HAP-1 (cell line): ENCODE measurements around the gene DOCK8.

Experiments used
- DNase-seq, 2 experiments: peaks; one replicate each; pipeline ENCODE4 v3.0.0-alpha.2; 2016 to 2020; ENCODE audit warnings: low spot score in 2 of 2
- H3K27me3 ChIP-seq: fragments of 250-450 bp; sonication (Bioruptor Pico); 2 replicates; pipeline ENCODE4 v1.5.1; 2020; ENCODE audit warnings: low read depth, mild to moderate bottlenecking, moderate library complexity
- H3K36me3 ChIP-seq: fragments of 250-450 bp; sonication (Bioruptor Pico); replicated peaks from 2 replicates; pipeline ENCODE4 v1.5.1; 2020; ENCODE audit warnings: mild to moderate bottlenecking
- H3K4me1 ChIP-seq: fragments of 250-450 bp; sonication (Bioruptor Pico); 2 replicates; pipeline ENCODE4 v1.5.1; 2020; ENCODE audit warnings: mild to moderate bottlenecking
- H3K4me3 ChIP-seq: fragments of 250-450 bp; sonication (Bioruptor Pico); 2 replicates; pipeline ENCODE4 v1.5.1; 2020; ENCODE audit warnings: mild to moderate bottlenecking, moderate library complexity
- H3K9me3 ChIP-seq: fragments of 250-450 bp; sonication (Bioruptor Pico); 2 replicates; pipeline ENCODE4 v1.5.1; 2020; ENCODE audit warnings: mild to moderate bottlenecking, moderate library complexity
- in situ Hi-C: fragments of 300-500 bp; cut with MboI; formaldehyde crosslinking; loops from 3 replicates; pipeline ENCODE4 v1.14.3; 2020; ENCODE audit warnings: low sequenced_read_pairs, inconsistent platforms, mixed read lengths

Gene DOCK8

GRCh38 chr9:453832-454231 lies 239.2 kb downstream of the DOCK8 start:
- H3K9me3 ChIP-seq, result no peaks in the 10 kb centered on the region
- no peaks in the 10 kb centered on the region for H3K4me1 ChIP-seq
- in situ Hi-C loops, result no loop called here
- no peaks in the 10 kb centered on the region for H3K36me3 ChIP-seq
- DNase-seq, result no peak
- H3K27me3 ChIP-seq, result no peaks in the 10 kb centered on the region
- H3K4me3 ChIP-seq, result no peak overlapping the region

GRCh38 chr9:456365-456764 lies 241.7 kb downstream of the DOCK8 start:
- Histone ChIP-seq H3K4me1 (no peaks in the 10 kb centered on the region), H3K4me3 (no peak overlapping the region), H3K27me3 (no peaks in the 10 kb centered on the region), H3K9me3 (no peaks in the 10 kb centered on the region), H3K36me3 (no peaks in the 10 kb centered on the region)
- no peak for DNase-seq
- in situ Hi-C loops, result no loop called here

GRCh38 chr9:458590-458989 lies 243.9 kb downstream of the DOCK8 start:
- Histone ChIP-seq H3K27me3 (no peaks in the 10 kb centered on the region), H3K4me3 (no peak overlapping the region), H3K4me1 (no peaks in the 10 kb centered on the region), H3K9me3 (no peaks in the 10 kb centered on the region), H3K36me3 (no peaks in the 10 kb centered on the region)
- no peak for DNase-seq
- in situ Hi-C loops, result no loop called here

DNA sequence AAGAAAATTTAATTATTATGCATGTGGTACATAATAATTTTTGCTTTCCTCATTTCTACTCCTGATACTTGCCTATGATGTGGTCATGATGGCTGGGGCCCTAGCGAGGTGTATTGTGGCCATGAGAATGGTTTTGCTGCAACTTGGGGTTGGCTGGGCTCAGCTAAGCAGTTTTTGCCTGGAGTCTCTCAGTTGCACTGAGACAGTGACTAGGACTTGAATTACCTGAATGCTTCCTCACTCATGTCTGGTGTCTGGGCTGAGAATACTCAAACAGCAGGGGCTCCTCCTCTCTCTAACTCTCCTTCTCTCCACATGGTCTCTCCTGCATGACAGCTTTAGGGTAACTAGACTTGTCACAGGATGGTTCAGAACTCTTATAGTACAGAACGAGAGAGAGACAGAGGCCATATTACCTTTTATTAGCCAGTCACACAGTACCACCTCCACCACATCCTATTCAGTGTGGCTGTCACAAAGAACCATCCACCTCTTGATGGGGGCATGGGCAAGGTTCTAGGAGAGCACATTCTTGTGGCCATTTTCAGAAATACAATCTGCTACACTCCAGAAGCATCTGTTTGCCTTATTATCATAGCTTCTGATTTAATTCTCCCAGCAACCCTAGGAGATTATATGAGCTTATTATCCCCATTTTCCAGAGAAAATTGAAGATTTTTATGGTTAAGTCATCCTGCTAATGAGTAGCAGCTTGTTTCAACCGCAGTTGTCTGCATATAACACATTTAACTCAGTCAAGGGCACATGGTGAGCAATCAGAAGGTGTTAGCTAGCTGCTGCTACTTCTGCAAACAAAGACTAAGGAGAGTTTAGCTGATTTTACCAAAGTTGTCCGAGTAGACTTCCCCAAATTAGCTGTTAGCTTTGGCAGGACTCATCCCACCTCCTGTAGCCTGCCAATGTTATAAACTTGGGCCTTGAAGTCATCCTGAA lies 245.1 kb downstream of the DOCK8 start:
- Histone ChIP-seq H3K27me3 (no peaks in the 10 kb centered on the region), H3K36me3 (no peaks in the 10 kb centered on the region), H3K4me3 (no peak overlapping the region), H3K9me3 (no peaks in the 10 kb centered on the region), H3K4me1 (no peaks in the 10 kb centered on the region)
- in situ Hi-C loops, result no loop called here
- no peak for DNase-seq

- DNase-seq, result no peak
- Histone ChIP-seq H3K36me3 (no peaks in the 10 kb centered on the region), H3K4me3 (no peak overlapping the region), H3K4me1 (no peaks in the 10 kb centered on the region), H3K27me3 (no peaks in the 10 kb centered on the region), H3K9me3 (no peaks in the 10 kb centered on the region)
- in situ Hi-C loops, result no loop called here
Measured at GRCh38 chr9:462121-462520, 247.5 kb downstream of the DOCK8 start.

DNA sequence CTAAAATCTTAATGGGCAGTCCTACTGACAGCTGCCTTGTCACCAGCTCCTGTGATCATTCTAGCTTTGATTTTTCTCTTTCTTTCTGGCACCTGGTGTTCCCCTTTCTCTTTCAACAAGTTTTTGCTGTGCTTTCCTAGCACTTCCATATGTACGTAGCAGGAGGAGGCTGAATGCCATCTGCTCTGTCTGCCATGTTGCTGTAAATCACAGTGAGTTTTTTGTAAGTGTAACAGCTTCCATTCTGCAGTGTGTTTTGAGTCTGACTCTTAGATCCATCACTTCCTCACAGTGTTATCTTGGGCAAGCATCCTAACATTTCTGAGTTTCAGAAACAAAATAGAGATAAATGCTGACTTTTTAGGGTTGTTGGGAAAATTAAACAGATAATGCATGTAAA lies 247.9 kb downstream of the DOCK8 start:
- Histone ChIP-seq H3K4me3 (no peak overlapping the region), H3K36me3 (no peaks in the 10 kb centered on the region), H3K9me3 (no peaks in the 10 kb centered on the region), H3K4me1 (no peaks in the 10 kb centered on the region), H3K27me3 (no peaks in the 10 kb centered on the region)
- DNase-seq, result no peak
- in situ Hi-C loops, result no loop called here

DNA sequence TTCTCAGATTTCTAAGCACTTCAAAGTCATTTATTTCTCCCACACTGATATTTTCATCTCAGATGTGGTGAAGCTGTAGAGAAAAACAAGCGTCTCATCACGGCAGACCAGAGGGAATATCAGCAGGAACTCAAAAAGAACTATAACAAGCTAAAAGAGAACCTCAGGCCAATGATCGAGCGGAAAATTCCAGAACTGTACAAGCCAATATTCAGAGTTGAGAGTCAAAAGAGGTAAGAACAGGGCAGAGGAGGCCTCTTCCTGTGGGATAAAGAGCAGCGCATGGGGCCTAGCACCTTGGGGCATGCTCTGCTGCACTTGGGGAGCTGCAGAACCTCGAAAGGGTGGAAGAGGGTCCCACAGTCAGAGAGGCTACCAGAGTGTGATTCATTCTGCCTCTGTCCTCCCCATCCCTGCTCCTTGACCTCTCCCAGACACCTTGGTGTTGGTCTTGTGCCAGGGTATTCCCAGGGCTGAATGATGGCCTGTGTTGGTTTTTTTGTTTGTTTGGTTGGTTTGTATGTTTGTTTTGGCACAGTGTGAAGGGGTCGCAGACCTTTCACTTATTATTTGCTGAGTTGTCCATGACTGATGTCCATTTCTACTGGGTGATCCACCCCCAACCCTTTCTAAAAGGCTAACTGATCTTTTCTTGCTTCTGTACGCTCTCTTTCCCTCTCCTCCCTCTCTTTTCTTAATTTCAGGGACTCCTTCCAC lies 248.9 kb downstream of the DOCK8 start:
- no peak overlapping the region for H3K4me3 ChIP-seq
- no peaks in the 10 kb centered on the region for H3K9me3 ChIP-seq
- H3K36me3 ChIP-seq, result no peaks in the 10 kb centered on the region
- no peaks in the 10 kb centered on the region for H3K4me1 ChIP-seq
- no peak for DNase-seq
- H3K27me3 ChIP-seq, result no peaks in the 10 kb centered on the region
- in situ Hi-C loops, result no loop called here

GRCh38 chr9:466747-467146 lies 252.1 kb downstream of the DOCK8 start:
- in situ Hi-C loops, result no loop called here
- no peak overlapping the region for H3K4me3 ChIP-seq
- DNase-seq, result no peak
- no peaks in the 10 kb centered on the region for H3K27me3 ChIP-seq
- H3K4me1 ChIP-seq, result peaks cover 13% of the 10 kb centered on the region
- no peaks in the 10 kb centered on the region for H3K9me3 ChIP-seq
- no peaks in the 10 kb centered on the region for H3K36me3 ChIP-seq

DNA sequence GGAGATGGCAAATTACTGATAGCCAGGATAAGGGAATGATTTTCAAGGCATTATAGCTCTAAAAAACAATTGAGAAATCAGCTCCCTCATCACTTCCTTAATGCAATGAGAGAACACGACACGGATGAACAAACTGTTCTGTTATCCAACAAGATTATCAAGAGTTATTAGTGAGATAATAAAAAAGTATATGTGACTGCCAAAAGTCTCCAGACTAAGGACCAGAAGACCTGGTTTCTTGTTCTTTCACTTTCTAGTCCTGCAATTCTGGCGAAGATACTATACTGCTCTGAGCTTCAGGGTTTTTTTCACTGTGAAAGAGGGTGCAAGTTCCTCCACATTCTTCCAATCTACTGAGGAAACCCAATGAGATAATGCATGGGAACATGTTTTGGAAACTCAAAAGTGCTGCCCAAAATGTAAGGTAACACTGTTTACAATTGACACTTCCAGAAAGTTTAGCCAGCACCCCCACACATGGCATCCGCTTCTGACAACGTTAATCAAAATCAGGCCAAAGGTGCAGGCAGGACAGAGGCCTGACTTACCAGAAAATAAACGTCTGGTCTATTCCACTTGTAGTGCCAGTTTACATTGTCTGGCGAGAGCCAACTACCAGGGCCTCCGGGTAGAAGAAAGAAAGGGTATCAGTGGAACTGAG lies 254.2 kb downstream of the DOCK8 start:
- H3K9me3 ChIP-seq, result no peaks in the 10 kb centered on the region
- no peaks in the 10 kb centered on the region for H3K27me3 ChIP-seq
- H3K4me1 ChIP-seq, result peaks cover 13% of the 10 kb centered on the region
- in situ Hi-C loops, result no loop called here
- no peak overlapping the region for H3K4me3 ChIP-seq
- no peaks in the 10 kb centered on the region; the same call in 1 of the 2 replicates for H3K36me3 ChIP-seq
- no peak for DNase-seq

DNA sequence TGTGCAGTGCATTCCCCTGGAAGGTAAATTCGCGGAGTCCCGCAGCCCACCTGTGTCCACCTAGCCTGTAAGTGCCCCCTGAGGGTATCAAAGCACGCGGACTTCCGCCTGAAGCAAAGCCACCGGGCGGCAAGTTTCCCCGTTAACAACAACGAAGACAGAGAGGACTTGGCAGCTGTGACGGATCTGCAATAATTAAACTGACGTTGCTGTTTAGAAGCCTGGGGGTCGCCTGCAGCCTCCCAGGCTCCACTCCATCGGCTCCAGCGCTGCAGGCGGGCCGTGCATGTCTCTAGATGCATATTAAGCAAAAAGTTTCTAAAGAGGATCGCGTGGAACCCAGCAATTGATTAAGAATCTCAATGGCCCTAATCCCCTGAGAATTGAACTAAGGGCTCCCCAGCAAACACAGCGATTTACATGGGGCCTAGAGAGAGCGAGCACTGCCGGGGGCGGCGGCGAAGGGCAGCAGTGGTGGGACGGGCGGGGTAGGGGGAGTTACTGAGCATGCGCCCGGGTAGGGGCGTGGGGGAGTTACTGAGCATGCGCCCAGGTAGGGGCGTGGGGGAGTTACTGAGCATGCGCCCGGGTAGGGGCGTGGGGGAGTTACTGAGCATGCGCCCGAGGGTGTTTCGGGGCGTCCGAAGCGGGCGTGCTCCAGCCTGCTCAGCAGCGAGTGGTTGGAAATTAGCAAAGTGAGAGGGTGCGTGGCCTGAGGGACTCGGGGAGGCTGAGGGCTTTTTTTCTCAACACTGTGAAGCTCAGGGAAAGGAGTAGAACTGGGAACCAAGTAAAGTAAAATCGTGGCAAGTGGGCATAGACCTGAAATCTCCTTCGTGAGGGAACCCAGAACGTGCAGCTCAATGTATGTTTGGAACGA lies 255.2 kb downstream of the DOCK8 start:
- Histone ChIP-seq H3K4me1 (peaks cover 13% of the 10 kb centered on the region), H3K9me3 (no peaks in the 10 kb centered on the region), H3K4me3 (peak overlapping the region; percentile 30), H3K27me3 (no peaks in the 10 kb centered on the region), H3K36me3 (no peaks in the 10 kb centered on the region; the same call in 1 of the 2 replicates)
- DNase-seq, result peak; percentile 93 to 97
- in situ Hi-C loops, result no loop called here

DNA sequence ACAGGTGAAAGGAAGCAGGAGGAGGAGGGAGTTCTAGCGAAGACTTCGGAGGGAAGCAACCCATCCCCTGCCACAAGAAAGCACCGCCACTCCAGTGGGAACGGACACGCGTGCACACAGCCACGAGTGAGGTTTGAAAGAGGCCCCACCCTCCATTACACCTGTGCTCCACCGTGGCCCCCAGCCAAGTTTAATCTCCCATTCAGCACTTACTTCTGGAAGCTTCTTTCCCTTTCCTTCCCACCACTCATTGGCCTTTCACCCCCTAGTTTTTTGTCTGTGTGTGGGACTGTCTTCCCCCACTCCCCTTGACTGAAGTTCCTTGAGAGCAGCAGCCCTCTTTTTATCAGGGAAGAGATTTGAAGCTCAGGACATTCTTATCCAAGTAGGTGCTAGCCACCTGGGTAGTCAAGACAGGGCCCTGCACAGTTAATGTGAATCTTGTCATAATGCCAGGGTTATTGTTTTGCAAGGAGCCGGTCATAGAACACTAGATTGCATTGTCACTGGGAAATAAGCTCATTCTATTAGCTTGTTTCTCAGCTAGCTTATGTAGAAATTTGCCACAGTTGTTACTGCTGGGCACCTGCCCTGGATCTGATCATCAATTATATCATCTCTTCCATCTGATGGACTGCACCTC lies 256.0 kb downstream of the DOCK8 start:
- Histone ChIP-seq H3K4me1 (peaks cover 13% of the 10 kb centered on the region), H3K36me3 (no peaks in the 10 kb centered on the region; the same call in 1 of the 2 replicates), H3K9me3 (no peaks in the 10 kb centered on the region), H3K27me3 (no peaks in the 10 kb centered on the region), H3K4me3 (peak overlapping the region; percentile 30)
- no peak for DNase-seq
- in situ Hi-C loops, result no loop called here

DNA sequence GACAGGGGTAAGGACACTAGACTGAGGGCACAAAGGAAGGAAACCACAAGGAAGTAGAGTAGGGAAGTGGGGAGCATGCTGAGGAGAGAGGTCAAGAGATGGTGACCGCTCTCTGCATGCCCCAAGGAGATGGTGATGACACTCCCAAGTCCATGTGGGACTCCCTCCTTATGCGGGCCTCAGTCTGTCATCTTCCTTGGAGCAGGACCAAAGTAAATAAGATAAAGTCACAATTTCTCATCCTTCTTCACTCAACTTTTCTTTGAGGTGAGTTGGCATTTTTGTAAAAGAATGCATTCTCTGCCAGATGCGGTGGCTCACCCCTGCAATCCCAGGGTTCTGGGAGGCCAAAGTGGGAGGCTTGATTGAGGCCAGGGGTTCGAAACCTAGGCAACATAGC lies 256.7 kb downstream of the DOCK8 start:
- H3K36me3 ChIP-seq, result no peaks in the 10 kb centered on the region; the same call in 1 of the 2 replicates
- no peak overlapping the region for H3K4me3 ChIP-seq
- in situ Hi-C loops, result no loop called here
- H3K27me3 ChIP-seq, result no peaks in the 10 kb centered on the region
- H3K4me1 ChIP-seq, result peaks cover 13% of the 10 kb centered on the region
- no peak for DNase-seq
- H3K9me3 ChIP-seq, result no peaks in the 10 kb centered on the region
